Stimulated activated naive B cell treated with anti-CD40 and anti-IgM and Interleukin-4, amounts not matched to agents 10 μg/mL and 1 μg/mL and 100 μg/mL, for 72 hours (primary cell): ENCODE measurements around the gene HECTD1.
"Not testable (repeated sequence)": the region's sequence is repeated elsewhere in the genome, so short reads cannot be mapped to it uniquely, and the experiment has no call there.

ENCODE experiments used
- ATAC-seq, 2 donors: fragments of 150-1000 bp; cut with Tn5 transposase; replicated peaks; 2 replicates each; pipeline ENCODE4 v1.10.0; 2021; ENCODE audit warnings: moderate library complexity in 1 of 2
- DNase-seq: peaks from one replicate; pipeline ENCODE4 v3.0.0; 2021
- H3K27ac Mint-ChIP-seq: one replicate; pipeline ENCODE4 v1.8.0; 2022; ENCODE audit warnings: mild to moderate bottlenecking, mixed read lengths
- H3K27me3 Mint-ChIP-seq, 2 donors: one replicate each; pipeline ENCODE4 v1.8.0; 2022; ENCODE audit warnings: mixed read lengths in 2 of 2
- H3K36me3 Mint-ChIP-seq, 2 donors: one replicate each; pipeline ENCODE4 v1.8.0; 2022; ENCODE audit warnings: mixed read lengths in 2 of 2, mild to moderate bottlenecking in 1 of 2
- H3K4me1 Mint-ChIP-seq, 2 donors: one replicate each; pipeline ENCODE4 v1.8.0; 2022; ENCODE audit warnings: mixed read lengths in 2 of 2, mild to moderate bottlenecking in 1 of 2
- H3K4me3 Mint-ChIP-seq, 2 donors: one replicate each; pipeline ENCODE4 v1.8.0; 2022; ENCODE audit warnings: mild to moderate bottlenecking in 2 of 2, mixed read lengths in 2 of 2, moderate library complexity in 1 of 2
- H3K9me3 Mint-ChIP-seq, 2 donors: one replicate each; pipeline ENCODE4 v1.8.0; 2022; ENCODE audit warnings: mixed read lengths in 2 of 2, mild to moderate bottlenecking in 1 of 2

Gene HECTD1

DNA sequence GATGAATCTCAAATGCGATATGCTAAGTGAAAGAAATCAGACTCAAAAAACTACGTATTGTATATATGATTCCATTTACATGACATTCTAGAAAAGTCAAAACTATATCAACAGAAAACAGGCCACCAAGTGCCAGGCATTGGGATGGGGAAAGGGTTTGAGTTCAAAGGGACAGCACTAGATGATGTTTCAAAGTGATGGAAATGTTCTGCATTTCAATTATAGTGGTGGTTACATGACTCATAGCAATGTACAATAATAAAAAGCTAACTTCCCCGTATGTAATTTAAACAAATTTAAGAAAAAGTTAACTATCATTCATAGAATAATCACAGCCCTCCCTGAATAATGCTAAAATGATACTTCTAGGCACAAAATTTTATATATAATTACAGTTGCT is 13.5 kb downstream of the HECTD1 start:
- no peaks in the 10 kb centered on the region for H3K27me3 Mint-ChIP-seq
- no peak for DNase-seq
- peak in 1 of 2 donors; percentile 49 for ATAC-seq
- H3K27ac Mint-ChIP-seq: no peak overlapping the region
- no peaks in the 10 kb centered on the region for H3K9me3 Mint-ChIP-seq
- H3K4me1 Mint-ChIP-seq: peaks cover 15 to 49% of the 10 kb centered on the region in 2 donors
- H3K4me3 Mint-ChIP-seq: no peak overlapping the region
- peaks cover 22 to 32% of the 10 kb centered on the region in 2 donors for H3K36me3 Mint-ChIP-seq

DNA sequence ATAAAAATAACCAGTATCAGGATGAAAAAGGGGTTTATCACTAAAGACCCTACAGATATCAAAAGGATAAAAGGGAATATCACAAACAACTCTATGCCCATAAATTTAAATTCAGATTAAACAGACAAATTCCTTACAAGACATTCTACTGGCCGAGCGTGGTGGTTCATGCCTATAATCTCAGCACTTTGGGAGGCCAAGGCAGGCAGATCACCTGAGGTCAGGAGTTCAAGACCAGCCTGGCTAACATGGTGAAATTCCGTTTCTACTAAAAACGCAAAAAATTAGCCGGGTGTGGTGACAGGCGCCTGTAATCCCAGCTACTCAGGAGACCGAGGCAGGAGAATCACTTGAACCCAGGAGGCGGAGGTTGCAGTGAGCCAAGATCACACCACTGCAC is 15.0 kb downstream of the HECTD1 start:
- Mint-ChIP-seq H3K36me3 (peaks cover 27 to 36% of the 10 kb centered on the region in 2 donors), H3K4me1 (peaks cover 20 to 55% of the 10 kb centered on the region in 2 donors)
- H3K9me3 Mint-ChIP-seq, ATAC-seq, H3K27ac Mint-ChIP-seq, H3K4me3 Mint-ChIP-seq, DNase-seq, H3K27me3 Mint-ChIP-seq: not testable (repeated sequence)

DNA sequence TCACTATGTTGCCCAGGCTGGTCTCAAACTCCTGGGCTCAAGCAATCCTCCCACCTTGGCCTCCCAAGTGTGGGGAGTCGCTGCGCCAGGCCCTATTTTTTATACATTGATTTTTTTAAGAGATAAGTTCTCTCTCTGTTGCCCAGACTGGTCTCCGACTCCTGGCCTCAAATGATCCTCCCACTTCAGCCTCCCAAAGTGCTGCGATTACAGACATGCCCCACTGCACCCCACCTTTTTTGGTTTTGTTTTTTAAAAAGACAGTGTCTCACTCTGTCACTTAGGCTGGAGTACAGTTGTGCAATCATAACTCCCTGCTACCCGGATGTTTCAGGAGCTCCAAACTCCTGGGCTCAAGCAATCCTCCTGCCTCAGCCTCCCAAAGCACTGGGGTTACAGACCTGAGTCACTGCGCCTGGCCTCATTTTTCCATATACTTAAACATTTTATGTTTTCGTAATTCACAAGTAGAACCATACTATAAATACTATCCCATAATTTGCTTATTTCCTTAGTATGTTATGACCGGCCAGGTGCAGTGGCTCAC is 16.8 kb downstream of the HECTD1 start:
- H3K4me3 Mint-ChIP-seq: no peak overlapping the region
- ATAC-seq: no peak

DNA sequence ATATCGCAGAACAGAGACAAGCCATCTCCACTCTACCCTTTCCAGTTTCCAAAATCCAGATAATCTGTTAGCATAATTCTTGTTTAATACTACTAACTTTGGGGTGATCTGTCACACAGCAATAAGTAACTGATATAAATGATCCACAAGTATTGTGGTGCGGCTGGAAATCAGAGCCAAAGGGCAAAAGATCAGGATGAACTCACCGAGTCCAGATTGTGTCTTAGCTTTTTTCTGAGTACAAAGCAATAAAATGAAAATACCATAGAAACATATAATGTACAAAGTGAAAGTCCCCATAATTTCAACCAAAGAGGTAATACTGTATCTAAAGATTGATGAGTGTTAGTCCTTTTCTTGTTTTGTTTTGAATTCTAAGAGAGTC is 17.4 kb downstream of the HECTD1 start:
- peaks cover 29 to 37% of the 10 kb centered on the region in 2 donors for H3K36me3 Mint-ChIP-seq
- no peak overlapping the region for H3K27ac Mint-ChIP-seq
- no peak for DNase-seq
- no peak for ATAC-seq
- no peaks in the 10 kb centered on the region for H3K27me3 Mint-ChIP-seq
- H3K4me1 Mint-ChIP-seq: peaks cover 19 to 55% of the 10 kb centered on the region in 2 donors
- no peaks in the 10 kb centered on the region for H3K9me3 Mint-ChIP-seq
- H3K4me3 Mint-ChIP-seq: no peak overlapping the region

More for the DNA sequence above, 16.8 kb downstream of the HECTD1 start:
- Mint-ChIP-seq H3K27me3 (no peaks in the 10 kb centered on the region), H3K36me3 (peaks cover 25 to 33% of the 10 kb centered on the region in 2 donors), H3K27ac (no peak overlapping the region), H3K9me3 (no peaks in the 10 kb centered on the region), H3K4me1 (peaks cover 19 to 54% of the 10 kb centered on the region in 2 donors)
- no peak for DNase-seq

DNA sequence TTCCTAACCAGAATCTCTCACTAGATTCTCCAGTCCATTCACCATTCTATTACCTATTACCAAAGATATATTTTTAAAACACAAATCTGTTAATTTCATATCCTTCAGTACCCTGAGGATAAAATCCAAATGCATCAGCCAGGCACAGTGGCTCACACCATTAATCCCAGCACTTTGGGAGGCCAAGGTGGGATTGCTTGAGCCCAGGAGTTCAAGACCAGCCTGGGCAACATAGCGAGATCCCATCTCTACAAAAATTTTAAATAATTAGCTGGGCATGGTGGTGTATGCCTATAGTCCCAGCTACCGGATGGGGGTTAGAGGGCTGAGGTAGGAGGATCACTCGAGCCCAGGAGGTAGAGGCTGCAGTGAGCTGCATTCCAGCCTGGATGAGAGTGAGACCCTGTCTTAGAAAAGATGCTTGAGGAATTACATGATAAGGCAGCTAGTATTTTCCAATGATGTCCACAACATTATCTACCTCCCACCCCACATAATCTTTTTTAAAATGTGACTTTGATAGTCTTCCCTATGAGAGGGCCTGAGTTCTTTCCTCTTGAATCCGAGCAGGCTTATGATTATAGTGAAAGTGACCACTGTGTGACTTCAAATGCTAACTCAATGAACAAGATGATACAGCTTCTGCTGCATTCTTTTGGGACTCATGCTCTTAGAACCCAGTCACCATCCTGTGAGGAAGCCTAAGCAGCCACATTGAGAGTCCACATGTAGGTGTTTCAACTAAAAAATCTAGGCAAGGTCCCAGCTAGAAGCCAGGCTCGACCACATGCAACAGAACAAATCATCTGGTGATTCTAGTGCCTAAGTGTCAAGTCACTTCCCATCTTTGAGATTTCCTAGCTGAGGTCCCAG is 18.0 kb downstream of the HECTD1 start:
- no peak overlapping the region for H3K4me3 Mint-ChIP-seq
- peaks cover 30 to 43% of the 10 kb centered on the region in 2 donors for H3K36me3 Mint-ChIP-seq
- H3K9me3 Mint-ChIP-seq: no peaks in the 10 kb centered on the region
- H3K27me3 Mint-ChIP-seq: no peaks in the 10 kb centered on the region
- ATAC-seq (no peak), DNase-seq (no peak)
- peak overlapping the region; percentile 6 for H3K27ac Mint-ChIP-seq
- H3K4me1 Mint-ChIP-seq: peaks cover 17 to 49% of the 10 kb centered on the region in 2 donors

DNA sequence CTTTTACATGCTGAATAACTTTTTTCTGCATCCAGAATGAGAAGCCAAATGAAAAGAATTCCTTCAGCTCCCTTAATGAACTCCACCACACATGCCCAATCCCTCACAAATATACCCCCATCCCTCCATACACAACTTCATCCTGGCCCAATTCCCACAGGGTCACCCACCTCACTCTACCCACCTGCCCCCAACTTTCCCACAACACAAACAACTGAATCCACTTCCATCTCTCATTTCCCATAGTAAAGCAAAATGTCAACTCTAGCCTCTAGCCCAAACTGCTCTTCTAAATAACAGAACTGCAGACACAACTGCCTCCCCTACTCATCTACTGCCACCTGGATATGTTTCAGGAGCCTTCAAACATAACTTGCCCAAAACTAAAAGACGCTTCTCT is 18.8 kb downstream of the HECTD1 start:
- Mint-ChIP-seq H3K4me1 (peaks cover 14 to 44% of the 10 kb centered on the region in 2 donors), H3K27ac (peak overlapping the region; percentile 6), H3K36me3 (peaks cover 30 to 39% of the 10 kb centered on the region in 2 donors), H3K9me3 (no peaks in the 10 kb centered on the region), H3K27me3 (no peaks in the 10 kb centered on the region), H3K4me3 (no peak overlapping the region)
- ATAC-seq (no peak), DNase-seq (no peak)

DNA sequence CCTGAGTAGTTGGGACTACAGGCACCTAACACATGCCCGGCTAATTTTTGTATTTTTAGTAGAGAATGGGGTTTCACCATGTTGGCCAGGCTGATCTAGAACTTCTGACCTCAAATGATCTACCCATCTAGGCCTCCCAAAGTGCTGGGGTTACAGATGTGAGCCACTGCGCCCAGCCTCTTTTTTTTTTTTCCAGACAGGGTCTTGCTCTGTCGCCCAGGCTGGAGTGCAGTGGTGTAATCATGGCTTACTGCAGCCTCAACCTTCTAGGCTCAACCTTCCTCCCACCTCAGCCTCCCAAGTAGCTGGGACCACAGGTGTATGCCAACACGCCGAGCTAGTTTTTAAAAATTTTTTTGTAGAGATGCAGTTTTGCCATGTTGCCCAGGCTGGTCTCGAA is 25.6 kb downstream of the HECTD1 start:
- not testable (repeated sequence) for H3K27ac Mint-ChIP-seq, H3K9me3 Mint-ChIP-seq, DNase-seq, ATAC-seq, H3K27me3 Mint-ChIP-seq, H3K4me3 Mint-ChIP-seq
- Mint-ChIP-seq H3K4me1 (peaks cover 4 to 15% of the 10 kb centered on the region in 2 donors), H3K36me3 (peaks cover 21 to 23% of the 10 kb centered on the region in 2 donors)

DNA sequence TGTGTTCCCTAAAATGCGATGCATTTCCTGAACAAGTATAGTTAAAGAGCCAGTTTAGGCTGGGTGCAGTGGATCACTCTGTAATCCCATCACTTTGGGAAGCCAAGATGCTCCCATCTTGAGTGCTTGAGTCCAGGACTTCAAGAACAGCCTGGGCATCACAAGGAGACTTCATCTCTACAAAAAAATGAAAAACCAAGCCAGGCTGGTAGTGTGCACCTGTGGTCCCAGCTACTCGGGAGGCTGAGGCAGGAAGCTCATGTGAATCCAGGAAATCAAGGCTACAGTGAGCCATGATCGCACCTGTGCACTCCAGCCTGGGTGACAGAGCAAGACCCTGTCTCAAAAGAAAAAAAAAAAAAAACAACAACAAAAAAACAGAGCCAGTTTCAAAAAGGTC is 26.3 kb downstream of the HECTD1 start:
- DNase-seq (no peak), ATAC-seq (no peak)
- no peaks in the 10 kb centered on the region for H3K9me3 Mint-ChIP-seq
- no peaks in the 10 kb centered on the region for H3K27me3 Mint-ChIP-seq
- H3K4me1 Mint-ChIP-seq: peaks cover 4 to 12% of the 10 kb centered on the region in 2 donors
- peak overlapping the region; percentile 20 for H3K27ac Mint-ChIP-seq
- H3K4me3 Mint-ChIP-seq: no peak overlapping the region
- peaks cover 23 to 25% of the 10 kb centered on the region in 2 donors for H3K36me3 Mint-ChIP-seq

DNA sequence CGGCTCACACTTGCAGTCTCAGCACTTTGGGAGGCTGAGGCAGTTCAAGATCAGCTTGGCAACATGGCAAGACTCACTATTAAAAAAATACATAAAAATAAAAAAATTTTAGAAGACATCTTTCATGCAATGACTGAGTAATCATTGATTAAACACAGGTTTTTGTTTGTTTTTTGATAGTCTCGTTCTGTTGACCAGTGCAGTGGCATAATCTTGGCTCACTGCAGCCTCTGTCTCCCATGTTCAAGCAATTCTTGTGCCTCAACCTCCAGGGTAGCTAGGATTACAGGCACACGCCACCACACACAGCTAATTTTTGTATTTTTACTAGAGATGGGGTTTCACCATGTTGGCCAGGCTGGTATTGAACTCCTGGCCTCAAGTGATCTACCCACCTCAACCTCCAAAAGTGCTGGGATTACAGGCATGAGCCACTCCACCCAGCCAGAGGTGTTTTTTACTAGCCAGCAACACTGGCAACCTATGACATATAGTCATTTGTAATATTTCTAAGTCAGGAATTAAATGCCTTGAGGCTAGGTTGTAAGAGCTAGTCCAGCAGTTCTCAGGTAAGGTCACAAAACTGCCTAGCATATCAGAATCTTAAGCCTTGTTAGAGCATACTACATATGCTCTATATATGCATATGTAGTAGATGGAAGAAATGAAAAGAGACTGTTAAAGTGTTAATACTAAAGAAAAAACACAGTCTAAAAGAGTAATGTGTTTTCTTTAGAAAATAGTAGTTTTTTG is 27.1 kb downstream of the HECTD1 start:
- H3K27ac Mint-ChIP-seq: peak overlapping the region; percentile 25
- DNase-seq: no peak
- no peak overlapping the region for H3K4me3 Mint-ChIP-seq
- H3K9me3 Mint-ChIP-seq: no peaks in the 10 kb centered on the region
- peaks cover 0 to 6% of the 10 kb centered on the region in 2 donors for H3K4me1 Mint-ChIP-seq
- no peaks in the 10 kb centered on the region for H3K27me3 Mint-ChIP-seq
- ATAC-seq: no peak
- H3K36me3 Mint-ChIP-seq: peaks cover 17 to 19% of the 10 kb centered on the region in 2 donors

DNA sequence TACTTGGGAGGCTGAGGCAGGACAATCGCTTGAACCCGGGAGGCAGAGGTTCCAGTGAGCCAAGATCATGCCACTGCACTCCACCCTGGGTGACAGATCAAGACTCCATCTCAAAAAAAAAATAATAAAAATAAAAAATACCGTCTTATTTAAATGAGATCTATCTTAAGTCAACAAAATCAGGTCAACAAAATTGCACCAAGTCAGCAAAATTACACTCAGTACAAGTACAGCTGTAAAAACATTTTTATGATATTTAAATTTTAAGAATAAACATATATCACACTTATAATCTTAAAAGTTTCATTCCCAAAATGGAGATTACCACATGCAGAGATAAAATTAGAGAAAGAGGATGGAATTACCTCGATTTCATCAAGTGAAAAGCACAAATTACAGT is 33.2 kb downstream of the HECTD1 start:
- ATAC-seq: no peak
- Mint-ChIP-seq H3K9me3 (no peaks in the 10 kb centered on the region), H3K27me3 (no peaks in the 10 kb centered on the region), H3K4me1 (peaks cover 0 to 6% of the 10 kb centered on the region in 2 donors), H3K27ac (no peak overlapping the region), H3K36me3 (peaks cover 20 to 39% of the 10 kb centered on the region in 2 donors), H3K4me3 (no peak overlapping the region)
- no peak for DNase-seq

DNA sequence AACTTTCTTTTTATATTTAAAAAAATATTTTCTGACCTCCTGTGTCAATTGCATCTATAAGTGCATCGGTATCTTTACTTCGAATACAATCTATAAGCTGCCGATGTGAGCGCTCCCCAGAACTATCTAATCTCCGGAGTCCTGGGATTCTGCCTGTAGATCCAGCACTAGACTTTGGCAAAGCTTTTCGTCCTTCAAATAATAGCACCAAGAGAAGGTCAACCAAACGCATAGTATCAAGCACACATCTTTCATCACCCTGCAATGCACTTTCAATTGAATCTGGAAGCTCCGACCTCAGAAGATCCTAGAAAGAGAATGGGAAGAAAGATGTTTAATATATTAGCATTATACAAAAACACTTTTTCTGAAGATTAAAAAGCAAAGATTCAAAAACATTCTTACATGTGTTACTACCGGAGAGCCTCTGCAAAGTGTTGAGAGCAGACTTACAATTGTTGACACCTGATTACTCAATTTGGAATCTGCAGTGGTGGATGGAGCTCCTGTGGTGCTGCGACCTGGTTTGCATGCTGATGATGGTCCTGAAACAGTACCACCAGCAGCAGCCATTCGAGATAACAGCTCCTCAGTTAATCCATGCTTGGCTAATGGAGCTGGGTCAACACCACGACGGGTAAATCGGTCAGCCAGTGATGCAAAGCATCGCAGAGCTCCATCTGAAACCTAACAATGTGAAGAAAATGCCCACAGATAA is 34.3 kb downstream of the HECTD1 start:
- Mint-ChIP-seq H3K36me3 (peaks cover 20 to 40% of the 10 kb centered on the region in 2 donors), H3K27ac (no peak overlapping the region), H3K27me3 (no peaks in the 10 kb centered on the region), H3K9me3 (no peaks in the 10 kb centered on the region), H3K4me3 (no peak overlapping the region), H3K4me1 (peaks cover 0 to 6% of the 10 kb centered on the region in 2 donors)
- ATAC-seq (no peak), DNase-seq (no peak)

DNA sequence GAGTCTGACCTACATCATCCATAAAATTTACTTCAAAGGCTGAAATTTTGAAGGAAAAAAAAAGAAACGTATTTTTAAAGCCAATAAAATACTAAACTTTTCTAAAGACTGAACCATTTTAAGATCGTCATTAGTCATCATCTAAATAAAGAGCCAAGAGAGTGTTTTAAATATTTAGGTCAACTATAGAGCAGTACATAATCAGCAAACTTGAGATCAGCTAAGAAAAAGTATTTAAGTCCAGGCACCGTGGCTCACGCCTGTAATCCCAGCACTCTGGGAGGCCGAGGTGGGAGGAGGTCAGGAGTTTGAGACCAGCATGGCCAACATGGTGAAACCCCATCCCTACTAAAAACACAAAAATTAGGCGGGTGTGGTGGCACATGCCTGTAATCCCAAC is 35.5 kb downstream of the HECTD1 start:
- H3K4me1 Mint-ChIP-seq: no peaks in the 10 kb centered on the region
- no peaks in the 10 kb centered on the region for H3K27me3 Mint-ChIP-seq
- H3K36me3 Mint-ChIP-seq: peaks cover 18 to 41% of the 10 kb centered on the region in 2 donors
- no peak for DNase-seq
- no peaks in the 10 kb centered on the region for H3K9me3 Mint-ChIP-seq
- H3K4me3 Mint-ChIP-seq: no peak overlapping the region
- no peak overlapping the region for H3K27ac Mint-ChIP-seq
- no peak for ATAC-seq

DNA sequence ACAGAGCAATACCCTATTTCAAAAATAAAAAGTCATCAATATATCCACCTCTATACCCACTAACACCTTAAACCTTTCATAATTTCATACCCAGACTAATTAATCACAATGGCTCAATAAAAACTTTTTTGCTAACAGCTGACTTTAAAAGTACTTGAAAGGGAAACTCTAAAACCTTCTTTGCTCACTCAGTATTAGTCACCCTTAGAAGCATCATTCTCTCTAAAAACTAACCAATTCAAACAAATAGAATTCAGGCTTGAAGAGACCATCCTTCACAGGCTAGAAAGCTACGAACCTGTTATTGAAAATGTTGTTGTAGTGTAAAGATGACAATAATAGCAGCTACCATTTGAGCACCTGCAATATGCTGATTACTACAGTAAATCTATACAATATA is 37.2 kb downstream of the HECTD1 start:
- ATAC-seq (no peak), DNase-seq (no peak)
- Mint-ChIP-seq H3K4me3 (no peak overlapping the region), H3K36me3 (peaks cover 22 to 47% of the 10 kb centered on the region in 2 donors), H3K27ac (no peak overlapping the region), H3K9me3 (no peaks in the 10 kb centered on the region), H3K27me3 (no peaks in the 10 kb centered on the region), H3K4me1 (no peaks in the 10 kb centered on the region)

DNA sequence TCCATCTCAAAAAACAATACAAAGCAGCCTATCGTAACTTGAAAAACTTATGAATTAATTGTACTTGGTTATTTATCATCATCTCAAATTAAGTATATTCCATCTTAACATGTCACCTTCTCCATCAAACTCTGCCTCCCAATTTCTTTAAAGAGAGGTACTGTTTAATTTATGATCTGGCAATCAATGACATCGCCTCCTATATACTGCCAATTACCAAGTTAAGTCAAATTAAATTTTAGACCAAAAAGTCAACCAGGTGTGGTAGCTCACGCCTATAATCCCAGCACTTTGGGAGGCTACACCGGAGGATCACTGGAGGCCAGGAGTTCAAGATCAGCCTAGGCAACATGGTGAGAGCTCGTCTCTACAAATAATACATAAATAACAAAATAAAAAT is 37.7 kb downstream of the HECTD1 start:
- Mint-ChIP-seq H3K4me1 (no peaks in the 10 kb centered on the region), H3K27ac (no peak overlapping the region), H3K27me3 (no peaks in the 10 kb centered on the region), H3K4me3 (no peak overlapping the region), H3K36me3 (peaks cover 25 to 51% of the 10 kb centered on the region in 2 donors), H3K9me3 (no peaks in the 10 kb centered on the region)
- ATAC-seq: no peak
- no peak for DNase-seq
